HG03354 (cell line): ENCODE measurements around the gene HOATZ.

Experiments used
- ATAC-seq: cut with Tn5 transposase; IDR thresholded peaks from one replicate; pipeline ENCODE4 v1.9.1; 2021; ENCODE audit warnings: mild to moderate bottlenecking; ENCODE audit not compliant: unreplicated experiment, poor library complexity, severe bottlenecking

Gene HOATZ

GRCh38 chr11:111520560-111520959 lies 6.0 kb downstream of the HOATZ start:
- no peak for ATAC-seq

- no peak for ATAC-seq
Observed at GRCh38 chr11:111521135-111521534, 6.6 kb downstream of the HOATZ start.

GRCh38 chr11:111522426-111522825 lies 7.8 kb downstream of the HOATZ start:
- no peak for ATAC-seq

- no peak for ATAC-seq
Observed at GRCh38 chr11:111523343-111523742, 8.8 kb downstream of the HOATZ start.

- ATAC-seq = no peak
Observed at GRCh38 chr11:111524056-111524455, 9.5 kb downstream of the HOATZ start.

GRCh38 chr11:111525456-111525855 lies 10.9 kb downstream of the HOATZ start:
- ATAC-seq = no peak

- peak; percentile 54 for ATAC-seq
Observed at GRCh38 chr11:111526501-111526900, 11.9 kb downstream of the HOATZ start.

GRCh38 chr11:111527279-111527678 lies 12.7 kb downstream of the HOATZ start:
- ATAC-seq = no peak

GRCh38 chr11:111528557-111528956 lies 14.0 kb downstream of the HOATZ start:
- no peak for ATAC-seq

GRCh38 chr11:111530091-111530490 lies 15.5 kb downstream of the HOATZ start:
- ATAC-seq = no peak

- ATAC-seq = no peak
Observed at GRCh38 chr11:111531136-111531535, 16.6 kb downstream of the HOATZ start.

- no peak for ATAC-seq
Observed at GRCh38 chr11:111531687-111532364, 17.2 kb downstream of the HOATZ start.

GRCh38 chr11:111532365-111532709 lies 17.8 kb downstream of the HOATZ start:
- ATAC-seq = no peak

GRCh38 chr11:111535281-111535680 lies 20.7 kb downstream of the HOATZ start:
- no peak for ATAC-seq

GRCh38 chr11:111537336-111537860 lies 22.8 kb downstream of the HOATZ start:
- no peak for ATAC-seq

- ATAC-seq = no peak
Observed at GRCh38 chr11:111538407-111539114, 24.0 kb downstream of the HOATZ start.

GRCh38 chr11:111539426-111540113 lies 25.0 kb downstream of the HOATZ start:
- ATAC-seq = no peak

GRCh38 chr11:111540114-111540936 lies 25.7 kb downstream of the HOATZ start, which contains the start of gene LAYN:
Gene LAYN (plus strand): TSS chr11:111540720. CDS start chr11:111540844, 124 bp downstream.
- ATAC-seq = no peak

- ATAC-seq = no peak
Observed at GRCh38 chr11:111540937-111541253, 26.3 kb downstream of the HOATZ start.
